ENCODE data around the gene MEAF6. TPM values are rescaled to one million over a fixed set of nuclear protein-coding genes. Genes with fewer than 3 reads are reported as not detected.
"Not testable (repeated sequence)": the region's sequence is repeated elsewhere in the genome, so short reads cannot be mapped to it uniquely, and the experiment has no call there.

Gene MEAF6
- 151 TPM for polyA plus RNA-seq

- Mint-ChIP-seq H3K4me1 (peaks cover 21 to 27% (median 23%) of the 10 kb centered on the region in 3 donors), H3K36me3 (peaks cover 1% of the 10 kb centered on the region), H3K27me3 (peaks cover 2% of the 10 kb centered on the region), H3K4me3 (peak within 1 kb of the TSS; percentile 90 to 99 (median 94)), H3K9me3 (no peaks in the 10 kb centered on the region), H3K27ac (peak within 1 kb of the TSS; percentile 88 to 99 (median 97))
Observed at GRCh38 chr1:37514350-37515184, at the start of gene MEAF6. MEAF6 (minus strand) TSS chr1:37514766; CDS start chr1:37514746, 20 bp downstream.

- Mint-ChIP-seq H3K27me3 (no peaks in the 10 kb centered on the region), H3K4me3 (no peak overlapping the region), H3K36me3 (peaks cover 2% of the 10 kb centered on the region), H3K27ac (no peak overlapping the region), H3K4me1 (no peaks in the 10 kb centered on the region), H3K9me3 (no peaks in the 10 kb centered on the region)
Observed at GRCh38 chr1:37562984-37563383, 48.4 kb upstream of the MEAF6 start.

- no peak overlapping the region for H3K4me3 Mint-ChIP-seq
- no peak overlapping the region for H3K27ac Mint-ChIP-seq
- no peaks in the 10 kb centered on the region for H3K4me1 Mint-ChIP-seq
- H3K36me3 Mint-ChIP-seq, result peaks cover 2% of the 10 kb centered on the region
- peaks cover 2% of the 10 kb centered on the region for H3K27me3 Mint-ChIP-seq
- H3K9me3 Mint-ChIP-seq, result no peaks in the 10 kb centered on the region
Observed at GRCh38 chr1:37561133-37562132, 46.9 kb upstream of the MEAF6 start.

- Mint-ChIP-seq H3K27ac (no peak overlapping the region), H3K4me1 (no peaks in the 10 kb centered on the region), H3K4me3 (no peak overlapping the region), H3K9me3 (no peaks in the 10 kb centered on the region), H3K36me3 (peaks cover 2% of the 10 kb centered on the region), H3K27me3 (peaks cover 2% of the 10 kb centered on the region)
Observed at GRCh38 chr1:37560401-37561132, 46.0 kb upstream of the MEAF6 start.

- H3K9me3 Mint-ChIP-seq, H3K27ac Mint-ChIP-seq, H3K4me1 Mint-ChIP-seq, H3K36me3 Mint-ChIP-seq, H3K4me3 Mint-ChIP-seq, H3K27me3 Mint-ChIP-seq: not testable (repeated sequence)
Observed at GRCh38 chr1:37559957-37560379, 45.4 kb upstream of the MEAF6 start.

GRCh38 chr1:37559080-37559479 is 44.5 kb upstream of the MEAF6 start:
- no peak overlapping the region for H3K27ac Mint-ChIP-seq
- H3K36me3 Mint-ChIP-seq, result peaks cover 4% of the 10 kb centered on the region
- peaks cover 2% of the 10 kb centered on the region for H3K27me3 Mint-ChIP-seq
- H3K9me3 Mint-ChIP-seq, result no peaks in the 10 kb centered on the region
- no peak overlapping the region for H3K4me3 Mint-ChIP-seq
- H3K4me1 Mint-ChIP-seq, result peaks cover 2 to 3% (median 2%) of the 10 kb centered on the region in 3 donors

GRCh38 chr1:37558411-37558810 is 43.8 kb upstream of the MEAF6 start:
- H3K36me3 Mint-ChIP-seq, result peaks cover 5% of the 10 kb centered on the region

GRCh38 chr1:37557402-37557801 is 42.8 kb upstream of the MEAF6 start:
- Mint-ChIP-seq H3K4me3 (no peak overlapping the region), H3K27me3 (peaks cover 2% of the 10 kb centered on the region), H3K27ac (no peak overlapping the region), H3K36me3 (peaks cover 5% of the 10 kb centered on the region), H3K9me3 (no peaks in the 10 kb centered on the region), H3K4me1 (peaks cover 13 to 14% (median 14%) of the 10 kb centered on the region in 3 donors)

More at GRCh38 chr1:37558411-37558810, 43.8 kb upstream of the MEAF6 start:
- Mint-ChIP-seq H3K27ac (no peak overlapping the region), H3K9me3 (no peaks in the 10 kb centered on the region), H3K4me1 (peaks cover 4 to 7% (median 5%) of the 10 kb centered on the region in 3 donors), H3K4me3 (peak overlapping the region in 1 of 4 donors; percentile 24), H3K27me3 (peaks cover 2% of the 10 kb centered on the region)

GRCh38 chr1:37556712-37557196 is 42.2 kb upstream of the MEAF6 start, which contains the start of gene DNALI1:
DNALI1 (plus strand) TSS chr1:37556940; CDS start chr1:37556995, 55 bp downstream.
- Mint-ChIP-seq H3K4me3 (peak within 1 kb of the TSS in 1 of 4 donors; percentile 92), H3K9me3 (no peaks in the 10 kb centered on the region), H3K27me3 (peaks cover 2% of the 10 kb centered on the region), H3K4me1 (peaks cover 15 to 20% (median 18%) of the 10 kb centered on the region in 3 donors), H3K27ac (no peak within 1 kb of the TSS), H3K36me3 (peaks cover 3% of the 10 kb centered on the region)

- peaks cover 15 to 31% (median 18%) of the 10 kb centered on the region in 3 donors for H3K4me1 Mint-ChIP-seq
- H3K4me3 Mint-ChIP-seq, result peak within 1 kb of the TSS; percentile 92 to 100 (median 96)
- peaks cover 2% of the 10 kb centered on the region for H3K27me3 Mint-ChIP-seq
- peaks cover 3% of the 10 kb centered on the region for H3K36me3 Mint-ChIP-seq
- peak within 1 kb of the TSS; percentile 58 to 95 (median 84) for H3K27ac Mint-ChIP-seq
- no peaks in the 10 kb centered on the region for H3K9me3 Mint-ChIP-seq
Observed at GRCh38 chr1:37553927-37554808, 39.6 kb upstream of the MEAF6 start, which contains the start of gene SNIP1. SNIP1 (minus strand) TSS chr1:37554293; CDS start chr1:37554229, 64 bp downstream.

GRCh38 chr1:37553598-37553926 is 39.0 kb upstream of the MEAF6 start:
- peaks cover 15 to 31% (median 18%) of the 10 kb centered on the region in 3 donors for H3K4me1 Mint-ChIP-seq
- peaks cover 6% of the 10 kb centered on the region for H3K36me3 Mint-ChIP-seq
- peaks cover 2% of the 10 kb centered on the region for H3K27me3 Mint-ChIP-seq
- H3K9me3 Mint-ChIP-seq, result no peaks in the 10 kb centered on the region
- H3K4me3 Mint-ChIP-seq, result peak overlapping the region; percentile 92 to 100 (median 96)
- H3K27ac Mint-ChIP-seq, result peak overlapping the region in 2 of 3 donors; percentile 58 to 95

GRCh38 chr1:37549341-37549740 is 34.8 kb upstream of the MEAF6 start:
- Mint-ChIP-seq H3K9me3 (no peaks in the 10 kb centered on the region), H3K4me1 (peaks cover 17 to 33% (median 18%) of the 10 kb centered on the region in 3 donors), H3K36me3 (peaks cover 13% of the 10 kb centered on the region), H3K27me3 (no peaks in the 10 kb centered on the region), H3K27ac (no peak overlapping the region), H3K4me3 (peak overlapping the region in 1 of 4 donors; percentile 76)

- no peaks in the 10 kb centered on the region for H3K9me3 Mint-ChIP-seq
- no peak overlapping the region for H3K4me3 Mint-ChIP-seq
- peaks cover 0 to 9% (median 2%) of the 10 kb centered on the region in 3 donors for H3K4me1 Mint-ChIP-seq
- no peaks in the 10 kb centered on the region for H3K27me3 Mint-ChIP-seq
- H3K27ac Mint-ChIP-seq, result peak overlapping the region in 1 of 3 donors; percentile 15
- peaks cover 9% of the 10 kb centered on the region for H3K36me3 Mint-ChIP-seq
Observed at GRCh38 chr1:37545019-37545418, 30.5 kb upstream of the MEAF6 start.
